ENCODE results near the gene B3GALNT2. TPM values are rescaled to one million over a fixed set of nuclear protein-coding genes. Genes with fewer than 3 reads are reported as not detected.

B3GALNT2 gene
- 14.7 and 16.5 TPM in 2 replicates for total RNA-seq

GRCh38 chr1:235504122-235504493 is at the start of gene B3GALNT2:
Gene B3GALNT2, minus strand, starts transcription at chr1:235504452. Its CDS starts 200 bp downstream, at chr1:235504252.

Other genes starting within 250 kb of the B3GALNT2 start
- gene ARID4B, start 176.3 kb downstream of the B3GALNT2 start, total RNA-seq = 8.8 and 24.2 TPM in 2 replicates
- gene GGPS1, start 175.9 kb downstream of the B3GALNT2 start, total RNA-seq = 23.9 and 27.9 TPM in 2 replicates
- 16.5 and 20.2 TPM in 2 replicates for gene TBCE, start 137.0 kb downstream of the B3GALNT2 start, total RNA-seq
- 0.78 TPM in 1 of 2 replicates, not detected in the other for gene GNG4, start 145.3 kb upstream of the B3GALNT2 start, total RNA-seq

Data from epithelial cell of alveolus of lung (primary cell).